Measurements from ENCODE around the gene GTF2IRD1.
A peak's percentile ranks its signal among the peaks of the same experiment; 100 is the strongest.
"Not testable (repeated sequence)": the region's sequence is repeated elsewhere in the genome, so short reads cannot be mapped to it uniquely, and the experiment has no call there.

GTF2IRD1 gene

DNA sequence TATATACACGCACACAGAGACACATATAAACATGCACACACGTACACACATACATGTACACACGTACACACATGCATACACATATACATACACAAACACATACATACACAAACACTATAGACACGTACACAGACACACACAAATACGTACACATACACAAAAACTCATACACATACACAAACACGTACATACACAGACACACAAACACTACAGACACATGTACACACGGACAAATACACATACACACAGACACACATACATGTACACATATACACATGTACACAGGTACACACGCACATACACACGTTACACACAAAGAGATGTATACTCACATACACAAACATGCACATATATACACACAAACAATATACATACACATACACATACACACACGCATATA, 35.2 kb upstream of the GTF2IRD1 start:
- no peaks in the 10 kb centered on the region for H3K9me3 ChIP-seq (ENCODE audit: control insufficient read depth, insufficient read depth, low read length)
- no peak overlapping the region for H3K9ac ChIP-seq (ENCODE audit: low read depth, low read length)
- no peaks in the 10 kb centered on the region for H3K36me3 ChIP-seq (ENCODE audit: insufficient read depth, low read length)
- H3K4me1 ChIP-seq (ENCODE audit: insufficient read depth, low read length), result no peaks in the 10 kb centered on the region; the same call in 1 of the 2 replicates

DNA sequence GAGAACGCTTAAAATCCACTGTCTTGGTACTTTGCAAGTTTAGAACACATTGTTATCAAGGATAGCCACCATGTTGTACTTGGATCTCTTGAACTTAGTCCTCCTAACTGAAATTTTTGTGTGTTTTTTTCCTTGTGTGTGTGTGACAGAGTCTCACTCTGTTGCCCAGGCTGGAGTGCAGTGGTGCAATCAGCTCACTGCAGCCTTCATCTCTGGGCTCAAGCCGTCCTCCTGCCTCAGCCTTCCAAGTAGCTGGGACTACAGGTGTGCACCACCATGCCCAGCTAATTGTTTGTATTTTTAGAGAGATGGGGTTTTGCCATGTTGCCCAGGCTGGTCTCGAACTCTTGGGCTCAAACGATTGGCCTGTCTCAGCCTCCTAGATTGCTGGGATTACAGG, 34.5 kb upstream of the GTF2IRD1 start:
- H3K4me1 ChIP-seq (ENCODE audit: insufficient read depth, low read length); H3K9ac ChIP-seq (ENCODE audit: low read depth, low read length); H3K36me3 ChIP-seq (ENCODE audit: insufficient read depth, low read length); H3K9me3 ChIP-seq (ENCODE audit: control insufficient read depth, insufficient read depth, low read length): not testable (repeated sequence)

DNA sequence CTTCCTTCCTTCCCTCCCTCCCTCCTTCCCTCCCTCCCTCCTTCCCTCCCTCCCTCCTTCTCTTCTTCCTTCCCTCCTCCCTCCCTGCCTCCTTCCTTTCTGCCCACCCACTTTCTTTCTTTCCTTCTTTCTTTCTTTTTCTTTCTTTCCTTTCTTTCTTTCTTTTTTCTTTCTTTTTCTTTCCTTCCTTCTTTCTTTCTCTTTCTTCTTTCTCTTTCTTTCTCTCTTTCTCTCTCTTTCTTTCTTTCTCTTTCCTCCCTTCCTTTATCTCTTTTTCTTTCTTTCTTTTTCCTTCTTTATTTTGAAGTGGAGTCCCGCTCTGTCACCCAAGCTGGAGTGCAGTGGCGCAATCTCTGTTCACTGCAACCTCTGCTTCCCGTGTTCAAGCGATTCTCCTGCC, 33.7 kb upstream of the GTF2IRD1 start:
- no peaks in the 10 kb centered on the region for H3K9me3 ChIP-seq (ENCODE audit: control insufficient read depth, insufficient read depth, low read length)
- H3K4me1 ChIP-seq (ENCODE audit: insufficient read depth, low read length), result no peaks in the 10 kb centered on the region; the same call in 1 of the 2 replicates
- no peaks in the 10 kb centered on the region for H3K36me3 ChIP-seq (ENCODE audit: insufficient read depth, low read length)
- H3K9ac ChIP-seq (ENCODE audit: low read depth, low read length), result no peak overlapping the region

DNA sequence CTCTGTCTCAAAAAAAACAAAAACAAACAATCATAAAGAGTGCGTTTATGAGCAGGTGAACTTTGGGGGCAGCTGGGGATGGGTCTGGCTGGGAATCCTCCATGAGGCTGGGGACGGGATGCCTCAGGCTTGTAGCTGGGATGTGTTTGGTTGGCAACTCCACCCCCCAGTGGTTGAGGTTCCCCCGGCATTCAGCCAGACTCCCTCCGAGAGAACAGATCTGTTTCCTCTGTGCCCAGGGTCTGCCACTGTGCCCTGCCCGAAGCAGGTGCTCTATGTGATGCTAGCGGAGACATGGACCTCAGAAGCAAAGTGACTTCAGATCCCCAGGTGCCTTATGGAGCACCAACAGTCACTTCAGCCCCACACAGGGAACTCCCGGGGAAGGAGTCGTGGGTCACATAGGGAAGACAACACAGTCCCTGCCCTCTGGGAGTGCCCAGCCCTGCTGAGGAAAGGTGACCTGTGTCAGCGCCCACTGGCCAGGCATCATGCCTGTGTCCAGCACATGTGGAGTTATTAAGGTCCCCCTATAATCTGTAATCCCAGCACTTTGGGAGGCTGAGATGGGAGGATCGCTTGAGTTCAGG, 29.3 kb upstream of the GTF2IRD1 start:
- no peaks in the 10 kb centered on the region for H3K9me3 ChIP-seq (ENCODE audit: control insufficient read depth, insufficient read depth, low read length)
- H3K4me1 ChIP-seq (ENCODE audit: insufficient read depth, low read length), result peaks cover 5% of the 10 kb centered on the region
- H3K36me3 ChIP-seq (ENCODE audit: insufficient read depth, low read length), result no peaks in the 10 kb centered on the region
- no peak overlapping the region for H3K9ac ChIP-seq (ENCODE audit: low read depth, low read length)

DNA sequence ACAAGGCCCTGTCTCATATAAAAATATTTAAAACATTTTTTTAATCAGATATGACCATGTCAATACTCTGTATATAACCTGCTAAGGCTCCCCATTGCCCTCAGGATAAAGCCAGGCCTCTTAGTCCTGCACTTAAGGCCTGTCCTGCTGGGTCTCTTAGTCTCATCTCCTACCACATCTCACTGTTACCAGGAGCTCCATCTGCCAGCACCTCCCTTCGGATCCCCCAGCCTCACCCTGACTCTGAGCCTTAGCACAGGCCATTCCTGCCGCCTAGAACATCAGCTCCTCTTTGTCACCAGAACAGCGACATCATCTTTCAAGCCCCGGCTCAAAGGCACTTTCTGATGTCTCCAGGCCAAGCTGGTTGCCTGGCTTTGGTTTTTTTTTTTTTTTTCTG, 25.7 kb upstream of the GTF2IRD1 start:
- Histone ChIP-seq H3K9ac (ENCODE audit: low read depth, low read length) (no peak overlapping the region), H3K9me3 (ENCODE audit: control insufficient read depth, insufficient read depth, low read length) (no peaks in the 10 kb centered on the region), H3K36me3 (ENCODE audit: insufficient read depth, low read length) (no peaks in the 10 kb centered on the region), H3K4me1 (ENCODE audit: insufficient read depth, low read length) (peaks cover 21% of the 10 kb centered on the region)

DNA sequence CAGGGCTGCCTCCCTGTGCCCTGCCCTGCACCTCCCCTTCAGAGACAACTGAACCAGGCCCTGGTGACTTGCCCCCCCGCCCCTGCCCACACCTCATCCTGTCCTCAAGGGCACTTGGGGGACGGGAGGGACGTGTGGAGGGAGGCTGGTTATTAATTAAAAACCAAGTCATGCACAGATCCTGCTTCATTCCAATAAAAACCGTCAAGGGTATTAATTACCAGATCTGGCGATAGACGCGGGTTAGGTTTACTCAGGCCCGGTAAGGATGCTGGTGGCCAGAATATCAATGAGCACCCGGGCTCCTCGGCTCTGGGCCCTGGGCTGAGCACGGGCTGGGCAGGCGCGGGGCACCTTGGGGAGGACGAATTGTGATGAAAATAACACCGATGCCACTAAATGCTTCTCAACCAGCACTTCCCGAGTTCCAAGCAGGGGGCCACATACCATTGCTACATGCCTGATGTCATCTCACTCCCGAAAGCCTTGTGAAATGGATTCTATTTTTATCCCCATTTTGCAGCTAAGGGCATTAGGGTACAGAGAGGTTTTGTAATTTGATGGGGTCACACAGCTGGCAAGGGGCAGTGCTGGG, 24.5 kb upstream of the GTF2IRD1 start:
- H3K9ac ChIP-seq (ENCODE audit: low read depth, low read length), result no peak overlapping the region
- H3K4me1 ChIP-seq (ENCODE audit: insufficient read depth, low read length), result peaks cover 21% of the 10 kb centered on the region
- no peaks in the 10 kb centered on the region for H3K9me3 ChIP-seq (ENCODE audit: control insufficient read depth, insufficient read depth, low read length)
- H3K36me3 ChIP-seq (ENCODE audit: insufficient read depth, low read length), result no peaks in the 10 kb centered on the region

DNA sequence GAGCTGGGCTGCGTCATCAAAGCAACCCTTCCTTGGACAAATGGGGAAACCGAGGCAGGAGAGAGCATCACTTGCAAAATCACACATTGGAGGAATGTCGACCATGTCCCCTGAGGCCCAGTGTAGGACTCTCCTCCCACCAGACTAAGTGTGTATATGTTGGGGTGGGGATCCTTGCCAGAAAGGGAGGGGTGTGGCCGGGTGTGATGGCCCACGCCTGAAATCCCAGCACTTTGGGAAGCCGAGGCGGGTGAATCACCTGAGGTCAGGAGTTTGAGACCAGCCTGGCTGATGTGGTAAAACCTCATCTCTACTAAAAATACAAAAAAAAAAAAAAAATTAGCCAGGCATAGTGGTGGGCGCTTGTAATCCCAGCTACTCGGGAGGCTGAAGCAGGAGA, 23.3 kb upstream of the GTF2IRD1 start:
- not testable (repeated sequence) for H3K36me3 ChIP-seq (ENCODE audit: insufficient read depth, low read length); H3K9me3 ChIP-seq (ENCODE audit: control insufficient read depth, insufficient read depth, low read length); H3K9ac ChIP-seq (ENCODE audit: low read depth, low read length)
- H3K4me1 ChIP-seq (ENCODE audit: insufficient read depth, low read length), result peaks cover 21% of the 10 kb centered on the region

DNA sequence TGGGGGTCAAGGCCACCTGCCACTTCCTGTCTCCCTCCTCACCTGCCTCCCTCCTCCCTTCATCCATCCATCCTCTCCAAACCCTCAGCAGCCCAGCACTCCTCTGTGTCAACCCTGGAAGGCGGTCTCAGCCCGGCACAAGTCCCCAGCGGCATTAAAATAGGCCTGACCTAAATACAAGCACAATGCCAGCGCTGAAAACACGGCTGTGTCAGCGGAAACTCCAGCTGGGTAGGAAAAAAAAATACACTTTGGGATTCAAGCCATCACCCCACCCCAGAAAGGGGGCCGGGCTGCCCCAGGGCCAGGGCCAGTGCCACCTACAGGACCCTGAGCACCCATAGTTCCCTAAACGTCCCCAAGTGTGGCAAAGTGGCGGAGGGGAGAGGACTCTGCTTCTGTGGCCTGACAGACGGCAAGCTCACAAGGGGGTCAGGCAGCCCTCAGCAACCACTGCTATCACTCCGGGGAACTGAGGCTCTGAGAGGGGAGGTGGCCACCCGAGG, 22.7 kb upstream of the GTF2IRD1 start:
- peak overlapping the region; percentile 6; the same call in 1 of the 2 replicates for H3K9ac ChIP-seq (ENCODE audit: low read depth, low read length)
- H3K36me3 ChIP-seq (ENCODE audit: insufficient read depth, low read length), result no peaks in the 10 kb centered on the region
- H3K4me1 ChIP-seq (ENCODE audit: insufficient read depth, low read length), result peaks cover 21% of the 10 kb centered on the region
- no peaks in the 10 kb centered on the region for H3K9me3 ChIP-seq (ENCODE audit: control insufficient read depth, insufficient read depth, low read length)

DNA sequence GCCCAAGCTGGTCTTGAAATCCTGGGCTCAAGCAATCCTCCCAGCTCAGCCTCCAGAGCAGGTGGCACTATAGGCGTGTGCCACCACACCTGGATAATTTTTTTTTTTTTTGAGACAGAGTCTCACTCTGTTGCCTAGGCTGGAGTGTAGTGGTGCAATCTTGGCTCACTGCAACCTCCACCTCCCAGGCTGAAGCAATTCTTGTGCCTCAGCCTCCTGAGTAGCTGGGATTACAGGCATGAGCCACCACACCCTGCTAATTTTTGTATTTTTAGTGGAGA, 16.5 kb upstream of the GTF2IRD1 start:
- H3K4me1 ChIP-seq (ENCODE audit: insufficient read depth, low read length); H3K9ac ChIP-seq (ENCODE audit: low read depth, low read length); H3K36me3 ChIP-seq (ENCODE audit: insufficient read depth, low read length); H3K9me3 ChIP-seq (ENCODE audit: control insufficient read depth, insufficient read depth, low read length): not testable (repeated sequence)

DNA sequence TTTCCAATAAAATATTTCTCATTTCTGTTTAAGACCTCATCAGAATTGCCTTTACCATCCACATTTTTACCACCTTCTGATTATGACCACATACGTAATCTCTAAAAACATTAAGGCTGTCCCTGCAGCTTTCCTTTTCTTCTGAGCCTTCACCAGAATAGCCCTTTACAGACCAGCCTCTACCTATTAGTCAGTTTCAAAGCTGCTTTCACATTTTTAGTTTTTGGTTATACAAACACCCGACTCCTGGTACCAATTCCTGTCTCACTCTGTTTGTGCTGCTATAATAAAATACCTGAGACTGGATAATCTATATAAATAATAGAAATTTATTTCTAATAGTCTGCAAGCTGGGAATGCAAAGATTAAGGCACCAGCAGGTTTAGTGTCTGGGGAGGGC, 15.4 kb upstream of the GTF2IRD1 start:
- Histone ChIP-seq H3K9me3 (ENCODE audit: control insufficient read depth, insufficient read depth, low read length) (peaks cover 5% of the 10 kb centered on the region; the same call in 1 of the 2 replicates), H3K36me3 (ENCODE audit: insufficient read depth, low read length) (no peaks in the 10 kb centered on the region), H3K4me1 (ENCODE audit: insufficient read depth, low read length) (no peaks in the 10 kb centered on the region), H3K9ac (ENCODE audit: low read depth, low read length) (no peak overlapping the region)

DNA sequence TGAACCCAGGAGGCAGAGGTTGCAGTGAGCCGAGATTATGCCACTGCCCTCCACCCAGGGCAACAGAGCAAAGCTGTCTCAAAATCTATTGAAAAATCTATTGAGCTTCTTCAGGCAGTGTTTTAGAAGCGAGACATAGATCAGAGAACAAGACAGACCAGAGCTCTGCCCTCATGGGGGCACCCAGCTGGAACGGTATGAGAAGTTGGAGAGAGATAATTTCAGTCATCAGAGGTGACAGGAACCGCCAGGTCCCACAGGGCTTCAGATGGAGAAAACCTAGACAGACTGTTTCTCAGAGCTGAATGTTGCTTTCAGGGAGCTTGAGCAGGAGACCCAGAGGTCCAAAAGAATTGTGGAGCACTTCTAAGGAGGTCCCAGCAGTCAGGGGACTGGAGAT, 14.2 kb upstream of the GTF2IRD1 start:
- Histone ChIP-seq H3K36me3 (ENCODE audit: insufficient read depth, low read length) (no peaks in the 10 kb centered on the region), H3K4me1 (ENCODE audit: insufficient read depth, low read length) (no peaks in the 10 kb centered on the region), H3K9me3 (ENCODE audit: control insufficient read depth, insufficient read depth, low read length) (peaks cover 5% of the 10 kb centered on the region; the same call in 1 of the 2 replicates), H3K9ac (ENCODE audit: low read depth, low read length) (no peak overlapping the region)

DNA sequence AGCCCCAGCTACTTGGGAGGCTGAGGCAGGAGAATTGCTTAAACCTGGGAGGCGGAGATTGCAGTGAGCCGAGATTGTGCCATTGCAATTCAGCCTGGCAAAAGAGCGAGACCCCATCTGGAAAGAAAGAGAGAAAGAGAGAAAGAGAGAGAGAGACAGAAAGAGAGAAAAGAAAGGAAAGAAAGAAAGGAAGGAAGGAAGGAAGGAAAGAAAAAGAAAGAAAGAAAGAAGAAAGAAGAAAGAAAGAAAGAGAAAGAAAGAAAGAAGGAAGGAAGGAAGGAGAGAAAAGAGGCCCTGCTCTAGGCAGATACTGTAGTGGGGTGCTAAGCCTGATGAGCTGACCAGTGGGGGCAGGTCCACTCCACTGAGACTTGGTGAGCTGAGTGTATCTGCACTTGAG, 13.6 kb upstream of the GTF2IRD1 start:
- not testable (repeated sequence) for H3K9ac ChIP-seq (ENCODE audit: low read depth, low read length); H3K9me3 ChIP-seq (ENCODE audit: control insufficient read depth, insufficient read depth, low read length); H3K4me1 ChIP-seq (ENCODE audit: insufficient read depth, low read length); H3K36me3 ChIP-seq (ENCODE audit: insufficient read depth, low read length)

DNA sequence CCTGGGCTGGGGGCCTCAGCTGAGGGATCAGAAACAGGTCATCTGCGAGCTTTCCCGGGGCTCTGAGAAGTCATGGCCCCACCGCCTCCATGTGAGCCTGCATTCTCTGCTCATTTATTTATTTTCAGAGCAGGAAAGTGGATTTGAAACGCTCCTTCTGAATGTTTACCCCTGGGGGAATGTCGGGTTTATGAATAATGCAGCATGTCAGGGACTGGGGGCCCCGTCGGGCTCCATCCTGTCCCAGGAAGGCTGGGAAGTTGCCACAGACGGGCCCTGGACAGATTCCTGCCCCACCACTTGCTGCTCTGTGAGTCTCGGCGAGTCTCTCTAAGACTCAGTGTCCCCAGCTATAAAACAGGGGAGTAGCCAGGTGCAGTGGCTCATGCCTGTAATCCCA, 11.9 kb upstream of the GTF2IRD1 start:
- Histone ChIP-seq H3K9me3 (ENCODE audit: control insufficient read depth, insufficient read depth, low read length) (peaks cover 5% of the 10 kb centered on the region; the same call in 1 of the 2 replicates), H3K36me3 (ENCODE audit: insufficient read depth, low read length) (no peaks in the 10 kb centered on the region), H3K9ac (ENCODE audit: low read depth, low read length) (no peak overlapping the region), H3K4me1 (ENCODE audit: insufficient read depth, low read length) (no peaks in the 10 kb centered on the region)

DNA sequence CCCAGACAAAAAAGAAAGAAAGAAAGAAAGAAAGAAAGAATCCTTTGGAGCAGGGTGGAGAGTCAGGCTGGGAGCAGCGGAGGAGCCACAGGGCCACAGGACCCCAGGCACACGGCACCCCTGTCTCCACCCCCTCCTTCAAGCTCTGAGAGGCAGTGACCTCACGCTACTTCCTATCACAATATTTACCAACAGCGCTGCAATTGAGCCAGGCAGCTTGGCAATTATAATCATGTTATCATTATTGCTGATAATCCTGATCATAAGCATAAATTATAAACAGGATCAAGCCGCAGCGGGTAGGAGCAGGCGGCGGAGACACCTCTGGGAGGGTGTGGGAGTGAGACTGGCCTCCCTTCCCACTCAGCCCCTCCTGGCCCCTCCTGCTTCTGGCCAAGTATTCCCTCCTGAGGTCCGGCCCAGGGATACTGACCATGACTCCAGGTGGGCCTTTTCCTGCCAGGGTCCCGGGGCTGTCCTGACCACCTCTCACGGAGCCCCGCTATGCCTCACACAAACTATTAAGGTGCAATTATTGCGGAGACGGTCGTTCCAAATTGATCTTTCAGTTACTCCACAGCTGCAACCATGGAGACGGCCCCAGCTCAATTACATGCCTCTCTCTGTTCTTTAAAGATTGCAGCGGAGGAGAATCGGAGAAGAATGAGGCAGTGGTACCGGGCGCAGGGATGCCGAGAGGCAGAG, 10.0 kb upstream of the GTF2IRD1 start:
- Histone ChIP-seq H3K9ac (ENCODE audit: low read depth, low read length) (no peak overlapping the region), H3K36me3 (ENCODE audit: insufficient read depth, low read length) (no peaks in the 10 kb centered on the region), H3K9me3 (ENCODE audit: control insufficient read depth, insufficient read depth, low read length) (no peaks in the 10 kb centered on the region), H3K4me1 (ENCODE audit: insufficient read depth, low read length) (no peaks in the 10 kb centered on the region)

DNA sequence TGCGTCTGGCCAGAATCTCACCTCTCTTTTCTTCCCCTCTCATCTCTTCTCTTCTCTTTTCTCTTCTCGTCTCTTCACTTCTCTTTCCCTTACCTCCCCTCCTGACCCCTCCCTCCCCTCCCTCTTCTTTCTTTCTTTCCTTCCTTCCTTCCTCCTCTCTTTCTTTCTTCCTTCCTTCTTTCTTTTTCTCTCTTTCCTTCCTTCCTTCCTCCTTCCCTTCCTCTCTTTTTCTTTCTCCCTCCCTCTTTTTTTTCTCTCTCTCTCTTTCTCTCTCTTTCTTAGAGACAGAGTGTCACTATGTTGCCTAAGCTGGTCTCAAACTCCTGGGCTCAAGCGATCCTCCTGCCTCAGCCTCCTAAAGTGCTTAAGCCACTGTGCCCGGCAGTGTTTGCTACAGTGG, 4.6 kb upstream of the GTF2IRD1 start:
- Histone ChIP-seq H3K9me3 (ENCODE audit: control insufficient read depth, insufficient read depth, low read length) (no peaks in the 10 kb centered on the region; the same call in 1 of the 2 replicates), H3K36me3 (ENCODE audit: insufficient read depth, low read length) (no peaks in the 10 kb centered on the region), H3K4me1 (ENCODE audit: insufficient read depth, low read length) (peaks cover 4% of the 10 kb centered on the region; the same call in 1 of the 2 replicates), H3K9ac (ENCODE audit: low read depth, low read length) (no peak overlapping the region)
